Sigmoid colon (tissue), 4 donors: Measurements from ENCODE around the gene TPCN1.

ENCODE experiments used
- POLR2AphosphoS5 ChIP-seq, 4 donors: sonication (generic); formaldehyde crosslinking; IDR thresholded peaks; one replicate each; pipeline ENCODE4 v1.6.1; 2017; ENCODE audit warnings: antibody characterized with exemption in 4 of 4
- TF ChIP-seq, protein P1 (sequence below), 4 experiments: fragments of 450-650 bp in 3 of 4; fragments of 200-600 bp in 1 of 4; IDR thresholded peaks; one replicate each; pipeline ENCODE4 v1.5.1; 2016 to 2019; ENCODE audit warnings: antibody characterized with exemption in 4 of 4, mild to moderate bottlenecking in 3 of 4, moderate library complexity in 2 of 4

DNA sequence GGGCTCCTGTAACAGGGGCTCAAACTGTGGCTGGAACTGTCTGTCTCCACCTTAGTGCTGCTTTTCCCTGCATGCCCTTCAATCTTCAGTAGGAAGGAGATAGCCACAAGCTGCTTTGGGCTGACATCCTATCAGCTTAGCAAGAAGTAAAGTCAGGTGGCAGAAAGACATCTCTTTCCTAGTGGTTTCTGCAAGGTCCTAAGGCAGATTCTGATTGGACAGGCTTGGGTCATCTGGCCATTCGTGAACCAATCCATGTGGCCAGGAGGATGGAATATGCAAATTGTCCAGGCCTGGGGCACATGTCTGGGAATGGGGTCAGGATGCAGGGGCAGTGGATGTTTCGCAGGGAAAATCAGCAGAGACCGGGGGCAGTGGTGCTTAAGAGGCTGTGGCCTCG, 30.5 kb upstream of the TPCN1 start:
- TF ChIP-seq, protein P1, sequence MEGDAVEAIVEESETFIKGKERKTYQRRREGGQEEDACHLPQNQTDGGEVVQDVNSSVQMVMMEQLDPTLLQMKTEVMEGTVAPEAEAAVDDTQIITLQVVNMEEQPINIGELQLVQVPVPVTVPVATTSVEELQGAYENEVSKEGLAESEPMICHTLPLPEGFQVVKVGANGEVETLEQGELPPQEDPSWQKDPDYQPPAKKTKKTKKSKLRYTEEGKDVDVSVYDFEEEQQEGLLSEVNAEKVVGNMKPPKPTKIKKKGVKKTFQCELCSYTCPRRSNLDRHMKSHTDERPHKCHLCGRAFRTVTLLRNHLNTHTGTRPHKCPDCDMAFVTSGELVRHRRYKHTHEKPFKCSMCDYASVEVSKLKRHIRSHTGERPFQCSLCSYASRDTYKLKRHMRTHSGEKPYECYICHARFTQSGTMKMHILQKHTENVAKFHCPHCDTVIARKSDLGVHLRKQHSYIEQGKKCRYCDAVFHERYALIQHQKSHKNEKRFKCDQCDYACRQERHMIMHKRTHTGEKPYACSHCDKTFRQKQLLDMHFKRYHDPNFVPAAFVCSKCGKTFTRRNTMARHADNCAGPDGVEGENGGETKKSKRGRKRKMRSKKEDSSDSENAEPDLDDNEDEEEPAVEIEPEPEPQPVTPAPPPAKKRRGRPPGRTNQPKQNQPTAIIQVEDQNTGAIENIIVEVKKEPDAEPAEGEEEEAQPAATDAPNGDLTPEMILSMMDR (IDR thresholded peaks at IDR 0.05): no peak
- TF ChIP-seq POLR2AphosphoS5 (IDR thresholded peaks at IDR 0.05): no peak
